NOMO-1 (cell line): ENCODE data around the gene E2F3.

Experiments
- DNase-seq, 2 experiments: peaks; one replicate each; lab custom pipeline; 2025; ENCODE audit not compliant: unreplicated experiment in 2 of 2; lab: John Stamatoyannopoulos, UW

The E2F3 gene

GRCh38 chr6:20400456-20401204, 1.0 kb upstream of the E2F3 start:
- DNase-seq: peak; percentile 42 to 56

GRCh38 chr6:20402092-20402341, 338 bp downstream of the E2F3 start:
- peak in 1 of 2 experiments; percentile 46 for DNase-seq

- DNase-seq: peak; percentile 48 to 75
Measured at GRCh38 chr6:20402342-20403069, 827 bp downstream of the E2F3 start.

- DNase-seq: peak; percentile 84 to 95
Measured at GRCh38 chr6:20403070-20403765, 1.5 kb downstream of the E2F3 start.

- peak; percentile 44 to 59 for DNase-seq
Measured at GRCh38 chr6:20403766-20404640, 2.3 kb downstream of the E2F3 start.

- DNase-seq: peak; percentile 60 to 73
Measured at GRCh38 chr6:20404641-20405032, 3.0 kb downstream of the E2F3 start.

- no peak for DNase-seq
Measured at GRCh38 chr6:20408851-20409250, 7.2 kb downstream of the E2F3 start.

GRCh38 chr6:20409427-20409971, 7.8 kb downstream of the E2F3 start:
- DNase-seq: no peak

GRCh38 chr6:20411544-20411943, 9.9 kb downstream of the E2F3 start:
- DNase-seq: no peak

- no peak for DNase-seq
Measured at GRCh38 chr6:20411953-20412681, 10.4 kb downstream of the E2F3 start.

- no peak for DNase-seq
Measured at GRCh38 chr6:20412682-20413073, 11.0 kb downstream of the E2F3 start.

- no peak for DNase-seq
Measured at GRCh38 chr6:20413826-20414225, 12.1 kb downstream of the E2F3 start.

GRCh38 chr6:20414711-20415110, 13.0 kb downstream of the E2F3 start:
- no peak for DNase-seq

GRCh38 chr6:20415304-20415703, 13.6 kb downstream of the E2F3 start:
- no peak for DNase-seq

GRCh38 chr6:20415712-20416454, 14.2 kb downstream of the E2F3 start:
- DNase-seq: no peak

GRCh38 chr6:20416567-20417345, 15.1 kb downstream of the E2F3 start:
- DNase-seq: no peak

- no peak for DNase-seq
Measured at GRCh38 chr6:20417819-20418218, 16.1 kb downstream of the E2F3 start.
